OCI-LY3 (cell line): Measurements from ENCODE around the gene FNBP1L.

Experiments
- H2AFZ ChIP-seq: fragments of 200-600, 300-600 bp; shearing (Covaris generic); 2 replicates; pipeline ENCODE4 v1.6.0; 2014; ENCODE audit warnings: antibody characterized with exemption, low read depth, low read length
- H3K27ac ChIP-seq: fragments of 200-600, 300-600 bp; sonication (generic); 2 replicates; pipeline ENCODE4 v1.5.1; 2014; ENCODE audit warnings: mild to moderate bottlenecking, low read length, moderate library complexity, mixed read lengths
- H3K27me3 ChIP-seq: fragments of 200-600, 300-600 bp; sonication (generic); 2 replicates; pipeline ENCODE4 v1.6.1; 2014; ENCODE audit warnings: low read depth, low read length, mixed read lengths
- H3K36me3 ChIP-seq: fragments of 200-600, 300-600 bp; sonication (generic); replicated peaks from 2 replicates; pipeline ENCODE3; 2014; ENCODE audit warnings: low read depth, low read length, mixed read lengths
- H3K4me1 ChIP-seq: fragments of 300-600, 200-600 bp; sonication (generic); 2 replicates; pipeline ENCODE4 v1.6.1; 2014; ENCODE audit warnings: low read length, mixed read lengths
- H3K4me2 ChIP-seq: fragments of 200-600, 300-600 bp; sonication (generic); 2 replicates; pipeline ENCODE4 v1.6.1; 2014; ENCODE audit warnings: low read length, mixed read lengths
- H3K4me3 ChIP-seq: fragments of 300-600, 200-600 bp; sonication (generic); 2 replicates; pipeline ENCODE4 v1.5.1; 2014; ENCODE audit warnings: antibody characterized with exemption, mild to moderate bottlenecking, low read length, moderate library complexity
- H3K79me2 ChIP-seq: fragments of 300-600, 200-600 bp; shearing (Covaris generic); 2 replicates; pipeline ENCODE4 v1.6.1; 2014; ENCODE audit warnings: mild to moderate bottlenecking, low read length, mixed read lengths
- H3K9ac ChIP-seq: fragments of 300-600, 200-600 bp; shearing (Covaris generic); 2 replicates; pipeline ENCODE4 v1.6.0; 2014; ENCODE audit warnings: mild to moderate bottlenecking, low read length, moderate library complexity
- H3K9me3 ChIP-seq: fragments of 200-600, 300-600 bp; shearing (Covaris generic); 2 replicates; pipeline ENCODE4 v1.6.1; 2014; ENCODE audit warnings: low read length, mixed read lengths; ENCODE audit not compliant: insufficient read depth
- H4K20me1 ChIP-seq: fragments of 200-600, 300-600 bp; sonication (generic); 2 replicates; pipeline ENCODE4 v1.6.1; 2016; ENCODE audit warnings: low read length, mixed read lengths; ENCODE audit not compliant: insufficient read depth
- EZH2phosphoT487 ChIP-seq: fragments of 200-600 bp; shearing (Covaris generic); IDR thresholded peaks from 2 replicates; pipeline ENCODE4 v1.6.1; 2018; ENCODE audit warnings: antibody characterized with exemption, mixed run types, low read depth
- TF ChIP-seq, protein P1 (sequence below): fragments of 200-600, 300-600 bp; sonication (generic); IDR thresholded peaks from 2 replicates; pipeline ENCODE4 v1.5.1; 2014; ENCODE audit warnings: antibody characterized with exemption, low read length, low read depth

Gene FNBP1L

DNA sequence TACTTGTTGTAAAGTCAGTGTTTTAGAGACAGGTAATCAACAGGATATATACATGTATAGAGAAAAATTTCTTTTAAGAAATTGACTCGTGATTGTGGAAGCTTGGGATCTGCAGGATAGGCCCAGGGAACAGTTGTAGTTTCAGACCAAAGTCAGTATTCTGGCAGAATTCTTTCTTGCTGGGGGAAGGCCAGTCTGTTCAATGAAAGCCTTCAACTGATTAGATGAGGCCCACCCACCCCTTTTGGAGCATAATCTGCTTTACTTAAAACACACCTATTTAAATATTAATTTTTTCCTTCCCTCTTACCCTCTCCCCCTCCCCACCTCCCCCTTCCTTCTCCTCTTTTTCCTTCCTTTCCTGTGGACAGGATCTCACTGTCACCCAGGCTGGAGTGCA, 48.0 kb downstream of the FNBP1L start:
- no peak overlapping the region for H3K27ac ChIP-seq
- no peak overlapping the region for H2AFZ ChIP-seq
- no peaks in the 10 kb centered on the region for H3K9me3 ChIP-seq
- H3K4me2 ChIP-seq = no peak overlapping the region
- peaks cover 4% of the 10 kb centered on the region; the same call in 1 of the 2 replicates for H3K4me1 ChIP-seq
- no peaks in the 10 kb centered on the region for H4K20me1 ChIP-seq
- no peaks in the 10 kb centered on the region for H3K27me3 ChIP-seq
- H3K36me3 ChIP-seq = peaks cover 12% of the 10 kb centered on the region
- no peak overlapping the region for H3K9ac ChIP-seq
- TF ChIP-seq EZH2phosphoT487 = no peak
- TF ChIP-seq, protein P1, sequence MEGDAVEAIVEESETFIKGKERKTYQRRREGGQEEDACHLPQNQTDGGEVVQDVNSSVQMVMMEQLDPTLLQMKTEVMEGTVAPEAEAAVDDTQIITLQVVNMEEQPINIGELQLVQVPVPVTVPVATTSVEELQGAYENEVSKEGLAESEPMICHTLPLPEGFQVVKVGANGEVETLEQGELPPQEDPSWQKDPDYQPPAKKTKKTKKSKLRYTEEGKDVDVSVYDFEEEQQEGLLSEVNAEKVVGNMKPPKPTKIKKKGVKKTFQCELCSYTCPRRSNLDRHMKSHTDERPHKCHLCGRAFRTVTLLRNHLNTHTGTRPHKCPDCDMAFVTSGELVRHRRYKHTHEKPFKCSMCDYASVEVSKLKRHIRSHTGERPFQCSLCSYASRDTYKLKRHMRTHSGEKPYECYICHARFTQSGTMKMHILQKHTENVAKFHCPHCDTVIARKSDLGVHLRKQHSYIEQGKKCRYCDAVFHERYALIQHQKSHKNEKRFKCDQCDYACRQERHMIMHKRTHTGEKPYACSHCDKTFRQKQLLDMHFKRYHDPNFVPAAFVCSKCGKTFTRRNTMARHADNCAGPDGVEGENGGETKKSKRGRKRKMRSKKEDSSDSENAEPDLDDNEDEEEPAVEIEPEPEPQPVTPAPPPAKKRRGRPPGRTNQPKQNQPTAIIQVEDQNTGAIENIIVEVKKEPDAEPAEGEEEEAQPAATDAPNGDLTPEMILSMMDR = no peak
- no peak overlapping the region for H3K4me3 ChIP-seq
- H3K79me2 ChIP-seq = no peaks in the 10 kb centered on the region; the same call in 1 of the 2 replicates

DNA sequence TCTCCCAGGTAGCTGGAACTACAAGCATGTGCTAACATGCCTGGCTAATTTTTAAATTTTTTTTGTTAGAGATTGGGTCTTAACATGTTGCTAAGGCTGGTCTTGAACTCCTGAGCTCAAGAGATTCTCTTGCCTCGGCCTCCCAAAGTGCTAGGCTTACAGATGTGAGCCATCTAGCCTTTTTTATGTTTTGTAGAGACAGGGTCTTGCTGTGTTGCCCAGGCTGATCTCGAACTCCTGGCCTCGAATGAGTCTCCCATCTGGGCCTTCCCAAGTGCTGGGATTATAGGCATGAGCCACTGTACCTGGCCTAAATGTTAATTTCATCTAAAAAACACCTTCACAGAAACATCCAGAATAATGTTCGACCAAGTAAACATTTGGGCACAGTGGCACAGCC, 48.6 kb downstream of the FNBP1L start:
- H3K79me2 ChIP-seq = no peaks in the 10 kb centered on the region
- no peaks in the 10 kb centered on the region for H3K9me3 ChIP-seq
- H3K27ac ChIP-seq = no peak overlapping the region
- peaks cover 10% of the 10 kb centered on the region for H3K4me1 ChIP-seq
- no peaks in the 10 kb centered on the region for H4K20me1 ChIP-seq
- TF ChIP-seq EZH2phosphoT487 = no peak
- TF ChIP-seq, protein P1 = no peak
- no peak overlapping the region for H3K4me3 ChIP-seq
- peaks cover 12% of the 10 kb centered on the region for H3K36me3 ChIP-seq
- no peak overlapping the region for H3K9ac ChIP-seq
- no peak overlapping the region for H3K4me2 ChIP-seq
- H3K27me3 ChIP-seq = no peaks in the 10 kb centered on the region
- no peak overlapping the region for H2AFZ ChIP-seq

DNA sequence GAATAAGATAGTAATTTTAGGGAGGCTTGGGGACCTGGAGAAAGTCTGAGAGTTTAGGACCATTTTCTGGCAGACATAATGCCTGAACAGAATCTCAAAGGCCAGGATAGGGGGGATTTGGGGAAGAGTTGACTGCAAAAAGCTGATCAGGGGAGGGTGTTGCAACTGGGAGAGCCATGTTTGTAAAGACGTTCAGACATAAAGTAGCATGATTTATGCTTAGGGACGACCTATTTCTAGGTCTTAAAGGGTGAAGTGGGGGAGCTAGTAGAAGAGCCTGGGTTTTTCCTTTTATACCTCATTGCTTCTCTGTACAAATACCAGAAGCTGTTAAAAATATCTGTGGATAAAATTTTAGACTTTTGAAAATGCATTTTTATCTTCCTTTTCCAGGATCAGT, 51.2 kb downstream of the FNBP1L start:
- Histone ChIP-seq H3K9ac (no peak overlapping the region), H2AFZ (no peak overlapping the region), H3K36me3 (peaks cover 8% of the 10 kb centered on the region), H3K4me2 (no peak overlapping the region), H3K27ac (no peak overlapping the region), H4K20me1 (no peaks in the 10 kb centered on the region), H3K27me3 (no peaks in the 10 kb centered on the region), H3K9me3 (no peaks in the 10 kb centered on the region), H3K4me1 (peaks cover 11% of the 10 kb centered on the region), H3K79me2 (no peaks in the 10 kb centered on the region), H3K4me3 (no peak overlapping the region)
- TF ChIP-seq, protein P1 = no peak
- TF ChIP-seq EZH2phosphoT487 = no peak

DNA sequence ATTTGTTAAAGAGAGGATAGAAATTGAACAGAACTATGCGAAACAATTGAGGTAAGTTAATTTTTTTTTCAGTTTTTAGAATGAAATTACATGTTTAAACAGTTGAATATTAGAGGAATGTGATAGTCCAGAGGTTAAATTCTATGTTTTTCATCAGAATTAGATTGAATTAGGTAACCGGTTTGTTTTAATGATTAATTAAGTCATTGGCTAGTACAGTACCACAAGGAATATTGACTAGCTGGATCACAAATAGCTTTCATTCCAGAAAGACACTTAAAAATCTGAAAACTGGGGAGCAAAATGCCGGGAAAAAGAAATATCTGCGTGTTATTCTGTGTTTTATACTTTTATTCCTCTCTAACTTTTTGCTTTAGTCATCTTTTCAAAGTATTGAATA, 51.6 kb downstream of the FNBP1L start:
- no peak overlapping the region for H2AFZ ChIP-seq
- H3K27me3 ChIP-seq = no peaks in the 10 kb centered on the region
- H3K4me1 ChIP-seq = peaks cover 8% of the 10 kb centered on the region
- no peak overlapping the region for H3K27ac ChIP-seq
- TF ChIP-seq, protein P1 = no peak
- no peak for TF ChIP-seq EZH2phosphoT487
- H3K9ac ChIP-seq = no peak overlapping the region
- H3K9me3 ChIP-seq = no peaks in the 10 kb centered on the region
- peaks cover 6% of the 10 kb centered on the region for H3K36me3 ChIP-seq
- no peak overlapping the region for H3K4me2 ChIP-seq
- H3K4me3 ChIP-seq = no peak overlapping the region
- H4K20me1 ChIP-seq = no peaks in the 10 kb centered on the region
- H3K79me2 ChIP-seq = no peaks in the 10 kb centered on the region
